ENCODE data around the gene KITLG. TPM values are rescaled to one million over a fixed set of nuclear protein-coding genes. Genes with fewer than 3 reads are reported as not detected.

The KITLG gene
- total RNA-seq, 2 donors from 2014 or later, result 3.5 to 9.6 TPM

GRCh38 chr12:88444481-88444880 lies 135.8 kb downstream of the KITLG start:
- Histone ChIP-seq H3K4me1 (no peaks in the 10 kb centered on the region), H3K27ac (no peak overlapping the region), H3K36me3 (no peaks in the 10 kb centered on the region), H3K9me3 (peaks cover 0 to 12% of the 10 kb centered on the region in 2 donors), H3K27me3 (no peaks in the 10 kb centered on the region), H3K4me3 (no peak overlapping the region)
- DNase-seq (ENCODE audit: low spot score), result no peak
- no peak for TF ChIP-seq CTCF (IDR thresholded peaks at IDR 0.05)

Data from right atrium auricular region (tissue), 2 donors.